IMR-90 (cell line): Measurements from ENCODE around the gene KCTD20. TPM values are rescaled to one million over a fixed set of nuclear protein-coding genes. Genes with fewer than 3 reads are reported as not detected.

Source experiments
- ATAC-seq: fragments of 200-7000 bp; cut with Tn5 transposase; 2 replicates; pipeline ENCODE4 v1.9.1; 2020; ENCODE audit warnings: low read depth, mild to moderate bottlenecking, moderate library complexity
- BruUV-seq: library from RNA; stranded (reverse); fragments of 400-500 nt; replicated peaks from 2 replicates; lab custom pipeline; 2021; lab: Mats Ljungman, UMichigan
- CTCF ChIA-PET: fragments of 300-600 bp; formaldehyde crosslinking; extraction: SDS; loops from one replicate; lab custom pipeline; 2021; ENCODE audit warnings: antibody characterized with exemption; lab: Yijun Ruan, JAX
- POLR2A ChIA-PET: fragments of 300-600 bp; sonication (Branson Sonifier 250); formaldehyde crosslinking; loops from one replicate; lab custom pipeline; 2022; ENCODE audit warnings: antibody characterized with exemption; ENCODE audit not compliant: unreplicated experiment; lab: Charles Lee
- DNase-seq: peaks from one replicate; pipeline ENCODE4 v3.0.0; 2013
- H2AFZ ChIP-seq: replicated peaks from 2 replicates; pipeline ENCODE3; 2013; ENCODE audit warnings: low read length, mild to moderate bottlenecking; ENCODE audit not compliant: poor library complexity
- H2AK5ac ChIP-seq: 2 replicates; pipeline ENCODE4 v1.6.1; 2013; ENCODE audit warnings: low read depth, low read length, inconsistent platforms
- H2AK9ac ChIP-seq: replicated peaks from 2 replicates; pipeline ENCODE3; 2013; ENCODE audit warnings: mild to moderate bottlenecking, low read depth, low read length, moderate library complexity; ENCODE audit not compliant: poor library complexity
- H2BK120ac ChIP-seq: 2 replicates; pipeline ENCODE4 v1.6.1; 2013; ENCODE audit warnings: low read depth, low read length, inconsistent platforms
- H2BK15ac ChIP-seq: 3 replicates; pipeline ENCODE4 v1.6.1; 2013; ENCODE audit warnings: low read depth, low read length, inconsistent platforms
- H2BK20ac ChIP-seq: 2 replicates; pipeline ENCODE4 v1.6.1; 2013; ENCODE audit warnings: low read depth, mild to moderate bottlenecking, inconsistent platforms, low read length, moderate library complexity
- H2BK5ac ChIP-seq: 2 replicates; pipeline ENCODE4 v1.6.1; 2013; ENCODE audit warnings: mild to moderate bottlenecking, low read depth, low read length, inconsistent platforms; ENCODE audit not compliant: poor library complexity, severe bottlenecking
- H3K14ac ChIP-seq: replicated peaks from 2 replicates; pipeline ENCODE4 v1.6.1; 2013; ENCODE audit warnings: low read depth, low read length, inconsistent platforms
- H3K18ac ChIP-seq: 2 replicates; pipeline ENCODE4 v1.6.1; 2013; ENCODE audit warnings: low read depth, low read length, control low read depth
- H3K23ac ChIP-seq: 2 replicates; pipeline ENCODE4 v1.6.1; 2013; ENCODE audit warnings: low read depth, low read length, inconsistent platforms
- H3K27ac ChIP-seq: 2 replicates; pipeline ENCODE4 v1.5.1; 2013; ENCODE audit warnings: mild to moderate bottlenecking, control low read depth, low read length; ENCODE audit not compliant: insufficient read depth
- H3K27me3 ChIP-seq: 2 replicates; pipeline ENCODE4 v1.6.1; 2013; ENCODE audit warnings: low read length; ENCODE audit not compliant: control insufficient read depth, insufficient read depth
- H3K36me3 ChIP-seq: 2 replicates; pipeline ENCODE4 v1.6.1; 2013; ENCODE audit warnings: low read length, mixed read lengths; ENCODE audit not compliant: control insufficient read depth, insufficient read depth
- H3K4ac ChIP-seq: 2 replicates; pipeline ENCODE4 v1.6.1; 2013; ENCODE audit warnings: low read depth, low read length, inconsistent platforms
- H3K4me1 ChIP-seq: 2 replicates; pipeline ENCODE4 v1.6.1; 2013; ENCODE audit warnings: low read length, mixed read lengths; ENCODE audit not compliant: control insufficient read depth, insufficient read depth
- H3K4me2 ChIP-seq: 2 replicates; pipeline ENCODE4 v1.6.1; 2013; ENCODE audit warnings: low read depth, mild to moderate bottlenecking, control low read depth, low read length, moderate library complexity
- H3K4me3 ChIP-seq: 2 replicates; pipeline ENCODE4 v1.5.1; 2013; ENCODE audit warnings: low read depth, mild to moderate bottlenecking, control low read depth, low read length, moderate library complexity; ENCODE audit not compliant: insufficient read depth
- H3K56ac ChIP-seq: 2 replicates; pipeline ENCODE4 v1.6.1; 2013; ENCODE audit warnings: low read length, inconsistent platforms; ENCODE audit not compliant: insufficient read depth; ENCODE audit errors: extremely low read depth
- H3K79me1 ChIP-seq, 2 experiments: 2 replicates each; pipeline ENCODE4 v1.6.1; 2013; ENCODE audit warnings: low read length in 2 of 2, inconsistent platforms in 1 of 2, low read depth in 1 of 2
- H3K9ac ChIP-seq: 2 replicates; pipeline ENCODE4 v1.6.1; 2013; ENCODE audit warnings: low read depth, low read length, control low read depth
- H3K9me1 ChIP-seq: 2 replicates; pipeline ENCODE4 v1.6.1; 2013; ENCODE audit warnings: low read length, inconsistent platforms; ENCODE audit not compliant: insufficient read depth
- H3K9me3 ChIP-seq: 2 replicates; pipeline ENCODE4 v1.6.1; 2013; ENCODE audit warnings: low read length; ENCODE audit not compliant: control insufficient read depth, insufficient read depth
- H4K20me1 ChIP-seq: 2 replicates; pipeline ENCODE4 v1.6.1; 2013; ENCODE audit warnings: low read length, inconsistent platforms; ENCODE audit not compliant: insufficient read depth
- H4K5ac ChIP-seq: 2 replicates; pipeline ENCODE4 v1.6.1; 2013; ENCODE audit warnings: mild to moderate bottlenecking, low read depth, low read length, control low read depth
- H4K8ac ChIP-seq, 2 experiments: 2 replicates each; pipeline ENCODE4 v1.6.1; 2013; ENCODE audit warnings: low read depth in 2 of 2, low read length in 2 of 2, control low read depth in 1 of 2, inconsistent platforms in 1 of 2
- H4K91ac ChIP-seq: 2 replicates; pipeline ENCODE4 v1.6.1; 2013; ENCODE audit warnings: low read depth, low read length, inconsistent platforms; ENCODE audit not compliant: insufficient read depth
- BHLHE40 ChIP-seq: fragments of 150-350 bp; IDR thresholded peaks from 2 replicates; pipeline ENCODE4 v1.6.1; 2016; ENCODE audit warnings: mild to moderate bottlenecking, low read depth, low read length
- CEBPB ChIP-seq: IDR thresholded peaks from 2 replicates; pipeline ENCODE4 v1.6.1; 2012; ENCODE audit warnings: low read depth, low read length, improper control_type of control experiment
- CTCF ChIP-seq: conservative IDR thresholded peaks from 2 replicates; pipeline ENCODE4 v1.5.1; 2012; ENCODE audit warnings: mild to moderate bottlenecking, low read depth, low read length, improper control_type of control experiment
- ELK1 ChIP-seq: fragments of 150-350 bp; IDR thresholded peaks from 2 replicates; pipeline ENCODE4 v1.6.1; 2016; ENCODE audit warnings: low read depth, mild to moderate bottlenecking, low read length, moderate library complexity, borderline replicate concordance
- FOS ChIP-seq: fragments of 150-350 bp; IDR thresholded peaks from 2 replicates; pipeline ENCODE4 v1.6.1; 2016; ENCODE audit warnings: low read depth, low read length
- MAFK ChIP-seq: IDR thresholded peaks from 2 replicates; pipeline ENCODE4 v1.6.1; 2012; ENCODE audit warnings: low read depth, low read length, improper control_type of control experiment
- MAZ ChIP-seq: IDR thresholded peaks from 2 replicates; pipeline ENCODE4 v1.6.1; 2012; ENCODE audit warnings: low read depth, mild to moderate bottlenecking, low read length, improper control_type of control experiment, moderate library complexity, borderline replicate concordance
- NFE2L2 ChIP-seq: fragments of 150-350 bp; IDR thresholded peaks from 2 replicates; pipeline ENCODE4 v1.6.1; 2016; ENCODE audit warnings: low read depth, mild to moderate bottlenecking, low read length
- POLR2A ChIP-seq: IDR thresholded peaks from 2 replicates; pipeline ENCODE4 v1.6.1; 2012; ENCODE audit warnings: mild to moderate bottlenecking, low read depth, low read length
- RAD21 ChIP-seq: IDR thresholded peaks from 2 replicates; pipeline ENCODE4 v1.6.1; 2012; ENCODE audit warnings: low read length, improper control_type of control experiment
- RCOR1 ChIP-seq: IDR thresholded peaks from 2 replicates; pipeline ENCODE4 v1.6.1; 2012; ENCODE audit warnings: mild to moderate bottlenecking, low read length, improper control_type of control experiment; ENCODE audit not compliant: insufficient replicate concordance
- RFX5 ChIP-seq: IDR thresholded peaks from 2 replicates; pipeline ENCODE4 v1.8.0; 2012; ENCODE audit warnings: low read depth, mild to moderate bottlenecking, low read length, moderate library complexity
- USF2 ChIP-seq: fragments of 150-350 bp; IDR thresholded peaks from 2 replicates; pipeline ENCODE4 v1.6.1; 2017; ENCODE audit warnings: mild to moderate bottlenecking, antibody characterized with exemption, low read length, low read depth
- WGBS, 2 experiments: methylation state at CpG; one replicate each; pipeline versions ENCODE4 v1.1.5 to v1.1.7; 2013; ENCODE audit warnings: missing lambda C conversion rate in 2 of 2; ENCODE audit not compliant: insufficient read length in 1 of 2; ENCODE audit errors: extremely low coverage in 2 of 2; 5-methylcytosine and 5-hydroxymethylcytosine counted together
- dilution Hi-C: fragments of 300-500 bp; cut with HindIII; formaldehyde crosslinking; loops from one replicate; pipeline ENCODE4 v1.14.3; 2018; ENCODE audit warnings: low sequenced_read_pairs; ENCODE audit not compliant: unreplicated experiment
- in situ Hi-C: fragments of 300-500 bp; cut with MboI; formaldehyde crosslinking; loops from 3 replicates; pipeline ENCODE4 v1.14.3; 2019; ENCODE audit warnings: low sequenced_read_pairs, inconsistent platforms, mixed read lengths
- intact Hi-C: fragments of 100-400 bp; cut with micrococcal nuclease; formaldehyde crosslinking; loops from 2 replicates; pipeline ENCODE4 v1.10.0; 2022
- polyA plus RNA-seq, 3 experiments: library from polyadenylated mRNA; depleted of rRNA; stranded (reverse); fragments of >200 nt; gene quantifications; 2 replicates each; pipeline ENCODE4 v1.2.3, GENCODE V29; 2012; ENCODE audit warnings: low replicate concordance in 1 of 3
- total RNA-seq: library from RNA; depleted of rRNA; stranded (reverse); fragments of >200 nt; gene quantifications from 2 replicates; pipeline ENCODE4 v1.2.3, GENCODE V29; 2012

The KCTD20 gene
- total and polyA plus RNA-seq, 2 of the 4 experiments (the other 2 are of a cell fraction): 55.4 to 150 TPM

GRCh38 chr6:36423101-36423824, 19.5 kb upstream of the KCTD20 start:
- H4K5ac ChIP-seq: peak overlapping the region; percentile 82
- BruUV-seq: no TSS peak
- peak overlapping the region; percentile 88 for H4K91ac ChIP-seq
- H3K36me3 ChIP-seq: no peaks in the 10 kb centered on the region
- peak overlapping the region; percentile 30 for H2AK5ac ChIP-seq
- peak overlapping the region; percentile 77 for H3K56ac ChIP-seq
- H3K79me1 ChIP-seq: peaks cover 0 to 5% of the 10 kb centered on the region in 2 experiments; a peak in 2 of 4 replicates
- intact Hi-C loops (loop anchor here (1.0 to 5.0 kb wide), 3 partner anchors 18 to 259 kb away; no protein-coding TSS in a partner anchor), in situ Hi-C loops (no loop called here), dilution Hi-C loops (no loop called here)
- 0% methylated on average over 33 of the region's 51 CpGs; no CpG with 5 or more reads in 1 of the 2 experiments for WGBS, 2 experiments
- ChIA-PET CTCF (interaction anchor here (0.5 to 1.0 kb wide), 6 partner anchors 9 to 192 kb away, joined by 3 to 4 read pairs (median 4); no protein-coding TSS in a partner anchor), POLR2A (interaction anchor here (1.0 kb wide), 1 partner anchor 20 kb away, joined by 3 read pairs; no protein-coding TSS in a partner anchor)
- peak overlapping the region; percentile 93 for H3K14ac ChIP-seq
- H2AK9ac ChIP-seq: peak overlapping the region; percentile 81
- peak overlapping the region; percentile 90 for H3K9ac ChIP-seq
- peak overlapping the region; percentile 91 for H3K23ac ChIP-seq
- peak overlapping the region; percentile 93 to 98 for H4K8ac ChIP-seq
- H2BK20ac ChIP-seq: peak overlapping the region; percentile 70
- H3K4ac ChIP-seq: peak overlapping the region; percentile 93
- H3K27ac ChIP-seq: peak overlapping the region; percentile 55; the same call in 1 of the 2 replicates
- DNase-seq (peak; percentile 97), ATAC-seq (peak; percentile 98)
- no peaks in the 10 kb centered on the region for H3K9me3 ChIP-seq
- H3K18ac ChIP-seq: peak overlapping the region; percentile 24; the same call in 1 of the 2 replicates
- 0 out of 2 replicates have a peak, but pooled peaks cover 6% of the 10 kb centered on the region for H3K9me1 ChIP-seq
- no peaks in the 10 kb centered on the region for H3K27me3 ChIP-seq
- peak overlapping the region; percentile 86 for H3K4me2 ChIP-seq
- peak overlapping the region; percentile 98 for H2AFZ ChIP-seq
- H2BK15ac ChIP-seq: peak overlapping the region; percentile 68; the same call in 1 of the 3 replicates
- no peaks in the 10 kb centered on the region for H4K20me1 ChIP-seq
- peaks cover 2% of the 10 kb centered on the region for H3K4me1 ChIP-seq
- peak overlapping the region; percentile 1 for H2BK5ac ChIP-seq
- peak overlapping the region; percentile 66 for H3K4me3 ChIP-seq
- H2BK120ac ChIP-seq: peak overlapping the region; percentile 68; the same call in 1 of the 2 replicates
- TF ChIP-seq POLR2A: peak; percentile 30; the same call in 1 of the 2 replicates
- no peak for TF ChIP-seq MAFK
- TF ChIP-seq FOS: peak; percentile 40; the same call in 1 of the 2 replicates
- TF ChIP-seq RFX5: no peak
- TF ChIP-seq CEBPB: no peak
- 0 out of 2 replicates have a peak, but pooled peaks have one; percentile 22 for TF ChIP-seq MAZ
- peak; percentile 99 for TF ChIP-seq USF2
- TF ChIP-seq CTCF: peak; percentile 75
- TF ChIP-seq RAD21: peak; percentile 79
- no peak for TF ChIP-seq RCOR1
- TF ChIP-seq BHLHE40: no peak
- no peak for TF ChIP-seq ELK1
- TF ChIP-seq NFE2L2: no peak
